Ascending aorta (tissue), 2 donors: ENCODE data around the gene BCAS4. TPM values are rescaled to one million over a fixed set of nuclear protein-coding genes. Genes with fewer than 3 reads are reported as not detected.

Source experiments
- DNase-seq, 2 donors: peaks; one replicate each; pipeline ENCODE4 v3.0.0-alpha.2; 2019; ENCODE audit warnings: low spot score in 2 of 2
- H3K27ac ChIP-seq, 2 donors: fragments of 200-600 bp; sonication (generic); one replicate each; pipeline ENCODE4 v1.5.1; 2016 to 2017; ENCODE audit warnings: mild to moderate bottlenecking in 1 of 2
- H3K27me3 ChIP-seq: fragments of 200-600 bp; sonication (generic); one replicate; pipeline ENCODE4 v1.5.1; 2017
- H3K36me3 ChIP-seq, 2 donors: fragments of 200-600 bp; sonication (generic); one replicate each; pipeline ENCODE4 v1.5.1; 2016
- H3K4me1 ChIP-seq, 2 donors: fragments of 200-600 bp; sonication (generic); one replicate each; pipeline ENCODE4 v1.5.1; 2016 to 2017; ENCODE audit warnings: mild to moderate bottlenecking in 1 of 2
- H3K4me3 ChIP-seq, 2 donors: fragments of 200-600 bp; sonication (generic); one replicate each; pipeline ENCODE4 v1.5.1; 2016 to 2017; ENCODE audit warnings: mild to moderate bottlenecking in 1 of 2
- H3K9me3 ChIP-seq, 2 donors: fragments of 200-600 bp; sonication (generic); one replicate each; pipeline ENCODE4 v1.5.1; 2016
- CTCF ChIP-seq, 3 experiments: fragments of 200-600 bp in 2 of 3; fragments of 450-650 bp in 1 of 3; sonication (generic) in 2 of 3; IDR thresholded peaks; one replicate each; pipeline ENCODE4 v1.5.1; 2016 to 2019; ENCODE audit warnings: antibody characterized with exemption in 3 of 3, mild to moderate bottlenecking in 1 of 3, moderate library complexity in 1 of 3
- intact Hi-C: fragments of 100-400 bp; cut with DNase I; formaldehyde crosslinking; loops from one replicate; pipeline ENCODE4 v1.15.1; 2023
- total RNA-seq: library from RNA; depleted of rRNA; stranded (reverse); fragments of >200 nt; gene quantifications from one replicate; pipeline ENCODE4 v1.1.0, GENCODE V29; 2016

Gene BCAS4
- total RNA-seq, 1 donor from 2014 or later, result 0.85 TPM

DNA sequence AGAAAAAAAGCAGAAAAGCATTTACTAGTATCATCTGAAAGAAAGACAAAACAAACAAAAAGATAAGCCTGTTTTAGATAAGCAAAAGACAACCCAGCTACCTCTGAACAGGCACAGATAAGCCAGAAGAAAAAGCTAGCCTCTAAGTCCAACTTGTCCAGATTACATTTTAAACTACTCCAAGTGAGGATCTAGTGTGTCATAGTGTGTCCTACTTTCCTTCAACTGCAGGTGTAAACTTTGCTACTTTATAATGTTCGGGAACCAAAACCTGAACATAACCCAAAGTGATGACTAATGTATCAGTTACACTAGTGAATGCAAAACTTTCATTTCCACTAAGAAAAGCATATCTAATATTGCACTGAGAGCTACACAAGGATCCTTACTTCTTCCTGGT, 116.9 kb downstream of the BCAS4 start:
- no peak overlapping the region for H3K4me3 ChIP-seq
- no peaks in the 10 kb centered on the region for H3K36me3 ChIP-seq
- no peak for DNase-seq
- peaks cover 0 to 40% of the 10 kb centered on the region in 2 donors for H3K4me1 ChIP-seq
- intact Hi-C loops, result no loop called here
- TF ChIP-seq CTCF (IDR thresholded peaks at IDR 0.05), result no peak
- H3K27ac ChIP-seq, result no peak overlapping the region
- no peaks in the 10 kb centered on the region for H3K9me3 ChIP-seq
- H3K27me3 ChIP-seq, result no peaks in the 10 kb centered on the region

DNA sequence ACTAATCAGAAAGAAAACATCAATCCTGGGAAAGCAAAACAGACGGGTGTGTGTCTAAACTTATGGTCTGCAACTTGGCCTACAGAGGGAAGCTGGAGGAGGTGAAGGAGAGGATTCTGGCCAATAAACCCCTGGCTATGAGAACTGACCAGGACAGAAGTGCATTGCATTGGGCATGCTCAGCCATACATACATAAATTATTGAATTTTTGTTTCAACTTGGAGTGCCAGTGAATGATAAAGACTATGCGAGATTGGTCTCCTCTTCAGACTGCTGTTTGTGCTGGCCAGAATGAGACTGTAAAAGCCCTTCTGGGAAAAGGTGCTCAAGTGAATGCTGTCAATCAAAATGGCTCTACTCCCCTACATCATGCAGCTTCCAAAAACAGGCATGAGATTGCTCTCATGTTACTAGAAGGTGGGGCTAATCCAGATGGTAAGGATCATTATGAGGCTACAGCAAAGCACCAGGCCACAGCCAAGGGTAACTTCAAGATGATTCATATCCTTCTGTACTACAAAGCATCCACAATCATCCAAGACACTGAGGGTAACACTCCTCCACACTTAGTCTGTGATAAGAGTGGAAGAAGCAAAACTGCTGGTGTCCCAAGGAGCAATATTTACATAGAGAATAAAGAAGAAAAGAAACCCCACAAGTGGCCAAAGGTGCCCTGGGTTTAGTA, 119.0 kb downstream of the BCAS4 start:
- H3K4me1 ChIP-seq, result peaks cover 0 to 54% of the 10 kb centered on the region in 2 donors
- no peaks in the 10 kb centered on the region for H3K9me3 ChIP-seq
- no peak for TF ChIP-seq CTCF (IDR thresholded peaks at IDR 0.05)
- H3K27me3 ChIP-seq, result no peaks in the 10 kb centered on the region
- intact Hi-C loops, result no loop called here
- no peaks in the 10 kb centered on the region for H3K36me3 ChIP-seq
- DNase-seq, result no peak
- no peak overlapping the region for H3K4me3 ChIP-seq
- no peak overlapping the region for H3K27ac ChIP-seq

DNA sequence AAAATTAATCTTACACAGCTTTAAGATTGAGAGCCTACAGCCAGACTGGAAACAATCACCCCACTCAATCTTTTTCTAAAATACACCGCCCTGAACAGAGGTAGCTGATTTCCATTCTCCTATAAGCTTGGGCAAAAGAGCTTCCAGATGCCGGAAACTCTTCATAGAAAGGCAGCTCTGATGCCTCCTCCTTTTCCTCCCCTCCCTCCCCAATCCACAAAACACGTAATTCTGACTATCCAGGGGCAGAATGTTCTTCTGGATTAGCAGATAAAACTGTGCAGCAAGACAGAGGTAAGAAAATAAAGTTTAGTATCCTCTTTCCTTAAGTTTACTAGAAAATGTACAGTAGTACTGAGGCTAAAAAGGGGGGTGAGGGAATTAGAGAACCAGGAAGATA, 120.6 kb downstream of the BCAS4 start:
- Histone ChIP-seq H3K9me3 (no peaks in the 10 kb centered on the region), H3K27ac (peak overlapping the region; percentile 23 to 60), H3K36me3 (peaks cover 0 to 4% of the 10 kb centered on the region in 2 donors), H3K4me1 (peaks cover 0 to 65% of the 10 kb centered on the region in 2 donors), H3K4me3 (no peak overlapping the region), H3K27me3 (no peaks in the 10 kb centered on the region)
- DNase-seq, result no peak
- TF ChIP-seq CTCF (IDR thresholded peaks at IDR 0.05), result no peak
- intact Hi-C loops, result no loop called here

GRCh38 chr20:50916257-50916656, 121.4 kb downstream of the BCAS4 start:
- intact Hi-C loops, result no loop called here
- no peak overlapping the region for H3K4me3 ChIP-seq
- H3K36me3 ChIP-seq, result peaks cover 0 to 4% of the 10 kb centered on the region in 2 donors
- no peak for TF ChIP-seq CTCF (IDR thresholded peaks at IDR 0.05)
- H3K27ac ChIP-seq, result peak overlapping the region; percentile 15 to 60
- no peak for DNase-seq
- no peaks in the 10 kb centered on the region for H3K27me3 ChIP-seq
- peaks cover 0 to 67% of the 10 kb centered on the region in 2 donors for H3K4me1 ChIP-seq
- no peaks in the 10 kb centered on the region for H3K9me3 ChIP-seq

GRCh38 chr20:50916934-50917333, 122.1 kb downstream of the BCAS4 start:
- peaks cover 0 to 4% of the 10 kb centered on the region in 2 donors for H3K36me3 ChIP-seq
- H3K4me1 ChIP-seq, result peaks cover 0 to 65% of the 10 kb centered on the region in 2 donors
- H3K9me3 ChIP-seq, result no peaks in the 10 kb centered on the region
- no peak overlapping the region for H3K4me3 ChIP-seq
- DNase-seq, result no peak
- intact Hi-C loops, result no loop called here
- no peak for TF ChIP-seq CTCF (IDR thresholded peaks at IDR 0.05)
- H3K27ac ChIP-seq, result peak overlapping the region; percentile 15 to 60
- H3K27me3 ChIP-seq, result no peaks in the 10 kb centered on the region
